SH-SY5Y (cell line): ENCODE measurements around the gene ADSS2.

Experiments used
- GATA2 ChIP-seq: IDR thresholded peaks from 2 replicates; pipeline ENCODE4 v1.6.1; 2011; ENCODE audit warnings: mild to moderate bottlenecking, low read depth, low read length
- GATA3 ChIP-seq: IDR thresholded peaks from 2 replicates; pipeline ENCODE4 v1.6.1; 2011; ENCODE audit warnings: low read depth, mild to moderate bottlenecking, low read length, moderate library complexity

- TF ChIP-seq GATA3 (peak; percentile 52; the same call in 1 of the 2 replicates), GATA2 (peak; percentile 6; the same call in 1 of the 2 replicates)
These were observed 42.0 kb downstream of the ADSS2 start for GRCh38 chr1:244409701-244410100.
